PC-9 (cell line): ENCODE measurements around the gene TAF4.

ENCODE experiments used
- EZH2 ChIP-seq: fragments of 200-600 bp; sonication (generic); IDR thresholded peaks from 2 replicates; pipeline ENCODE4 v1.8.0; 2017; ENCODE audit warnings: antibody characterized with exemption, low read depth
- TF ChIP-seq, protein P1 (sequence below): fragments of 200-600 bp; sonication (generic); conservative IDR thresholded peaks from 2 replicates; pipeline ENCODE4 v1.6.1; 2017; ENCODE audit warnings: mixed run types, antibody characterized with exemption, mild to moderate bottlenecking, moderate library complexity

DNA sequence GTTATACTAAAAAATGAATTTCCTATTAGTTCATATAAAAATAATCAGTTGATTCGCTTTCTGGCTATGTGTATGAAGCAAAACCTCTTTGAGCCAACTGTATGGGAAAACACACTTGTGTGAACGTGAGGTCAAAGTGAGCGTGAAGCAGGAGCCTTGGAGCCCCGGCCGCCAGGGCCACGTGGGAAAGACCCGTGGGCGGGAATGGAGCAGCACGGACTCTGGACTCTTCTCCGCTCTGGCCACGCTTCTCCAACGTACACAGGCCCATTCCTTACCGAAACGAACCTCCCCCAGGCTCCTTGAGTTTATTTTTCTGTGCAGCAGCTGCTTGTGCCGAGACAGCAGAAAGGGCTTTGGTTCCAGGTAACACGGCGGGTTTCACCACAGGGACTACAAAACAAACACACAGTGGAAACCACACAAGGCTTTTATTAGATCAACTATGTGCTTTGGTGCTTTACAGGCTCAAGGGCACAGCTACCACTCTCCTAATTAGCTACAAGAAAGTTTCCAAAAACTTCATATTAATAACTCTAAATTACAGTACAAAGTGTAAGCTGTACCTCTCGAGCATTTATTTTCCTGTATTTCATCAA, 62.7 kb downstream of the TAF4 start:
- TF ChIP-seq, protein P1, sequence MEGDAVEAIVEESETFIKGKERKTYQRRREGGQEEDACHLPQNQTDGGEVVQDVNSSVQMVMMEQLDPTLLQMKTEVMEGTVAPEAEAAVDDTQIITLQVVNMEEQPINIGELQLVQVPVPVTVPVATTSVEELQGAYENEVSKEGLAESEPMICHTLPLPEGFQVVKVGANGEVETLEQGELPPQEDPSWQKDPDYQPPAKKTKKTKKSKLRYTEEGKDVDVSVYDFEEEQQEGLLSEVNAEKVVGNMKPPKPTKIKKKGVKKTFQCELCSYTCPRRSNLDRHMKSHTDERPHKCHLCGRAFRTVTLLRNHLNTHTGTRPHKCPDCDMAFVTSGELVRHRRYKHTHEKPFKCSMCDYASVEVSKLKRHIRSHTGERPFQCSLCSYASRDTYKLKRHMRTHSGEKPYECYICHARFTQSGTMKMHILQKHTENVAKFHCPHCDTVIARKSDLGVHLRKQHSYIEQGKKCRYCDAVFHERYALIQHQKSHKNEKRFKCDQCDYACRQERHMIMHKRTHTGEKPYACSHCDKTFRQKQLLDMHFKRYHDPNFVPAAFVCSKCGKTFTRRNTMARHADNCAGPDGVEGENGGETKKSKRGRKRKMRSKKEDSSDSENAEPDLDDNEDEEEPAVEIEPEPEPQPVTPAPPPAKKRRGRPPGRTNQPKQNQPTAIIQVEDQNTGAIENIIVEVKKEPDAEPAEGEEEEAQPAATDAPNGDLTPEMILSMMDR: no peak
- no peak for TF ChIP-seq EZH2
